Activated CD4-positive, CD25-positive, alpha-beta regulatory T cell treated with anti-CD3 and anti-CD28 coated beads, Interleukin-2, amount 50 U/mL, for 72 hours (primary cell): ENCODE data around the gene OSBPL10.

ENCODE experiments used
- DNase-seq: peaks from one replicate; pipeline ENCODE4 v3.0.0; 2021

Gene OSBPL10

DNA sequence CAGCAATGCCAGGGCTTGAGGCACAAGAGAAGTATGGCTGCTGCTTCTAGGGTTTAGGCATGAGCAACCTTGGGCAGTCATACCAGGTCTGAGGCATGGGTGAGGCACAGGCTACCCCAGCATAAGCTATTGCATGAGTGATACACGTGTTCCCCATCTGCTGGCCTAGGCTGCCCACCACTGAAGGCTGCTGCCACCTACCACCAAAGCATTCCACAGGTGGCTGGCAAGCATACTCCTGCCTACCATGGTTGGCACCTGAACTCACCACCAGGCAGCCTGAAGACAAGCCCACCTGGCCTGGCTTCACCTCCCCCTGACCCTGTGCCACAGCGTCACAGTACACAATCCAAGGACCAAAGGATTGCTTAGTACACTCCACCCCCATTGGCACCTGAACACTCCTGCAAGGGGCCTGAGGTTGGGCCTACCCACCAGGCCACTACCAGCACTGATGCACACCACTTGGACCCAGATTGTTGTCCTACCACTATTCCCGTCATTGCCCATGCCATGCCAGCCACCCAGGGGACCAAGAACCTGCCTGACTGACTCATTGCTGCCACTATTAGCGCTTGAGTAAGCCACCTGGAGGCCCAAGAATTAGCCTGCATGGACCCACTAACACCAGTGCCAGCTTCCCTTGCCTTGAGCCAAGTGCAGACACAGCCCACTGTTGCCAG is 332.6 kb downstream of the OSBPL10 start:
- no peak for DNase-seq

- DNase-seq = no peak
These were observed 335.8 kb downstream of the OSBPL10 start for GRCh38 chr3:31645256-31645655.

DNA sequence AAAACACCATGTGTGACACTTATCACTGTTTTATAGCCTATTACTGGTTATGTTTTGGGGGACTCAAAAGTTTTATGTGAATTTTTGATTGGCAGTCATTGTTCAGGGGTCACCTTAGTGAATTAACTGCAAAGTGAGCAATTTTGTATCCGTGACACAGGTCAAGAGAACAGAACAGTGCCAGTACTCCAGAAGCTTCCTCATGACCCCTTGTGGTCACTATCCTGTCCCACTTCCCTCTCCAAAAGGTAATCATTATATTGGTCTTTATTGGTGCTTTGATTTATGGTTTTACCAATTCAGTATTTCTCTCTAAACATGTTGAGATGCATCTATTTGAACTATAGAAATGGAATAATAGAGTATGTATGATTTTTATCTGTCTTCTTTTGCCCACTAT is 341.2 kb downstream of the OSBPL10 start:
- DNase-seq = no peak

DNA sequence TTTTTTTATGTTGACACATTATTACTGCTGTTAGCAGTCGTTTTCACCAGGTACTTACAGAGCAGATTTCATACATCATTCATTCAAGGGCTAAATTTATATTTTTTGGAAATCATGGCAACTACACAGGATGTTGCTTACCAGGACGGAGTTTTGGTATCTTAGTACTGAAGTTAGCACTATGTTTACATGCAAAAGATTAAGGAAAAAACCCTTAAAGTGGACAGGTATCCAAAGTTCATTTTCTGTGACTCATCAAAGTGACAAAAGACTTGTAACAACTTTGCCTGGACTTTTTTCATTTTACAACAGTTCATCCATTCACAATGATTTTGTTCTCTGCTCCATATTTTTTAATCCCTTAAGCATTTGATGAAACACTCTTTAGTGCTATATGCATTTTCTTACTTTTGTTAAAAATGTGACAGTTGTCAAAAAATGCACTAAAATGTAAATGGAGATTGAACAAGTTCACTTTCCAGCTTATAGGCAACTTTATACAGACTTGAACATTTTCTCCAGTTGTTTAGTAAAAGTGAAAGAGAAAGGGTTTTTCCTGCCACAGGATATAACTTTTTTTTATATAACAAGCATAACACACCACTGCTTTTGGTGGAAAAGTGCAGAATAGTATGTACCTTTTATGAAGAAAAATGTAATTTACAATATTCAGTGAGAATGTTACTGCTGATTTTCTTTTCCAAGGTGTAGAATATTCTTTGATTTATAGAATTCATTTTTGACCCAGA is 344.2 kb downstream of the OSBPL10 start:
- DNase-seq = no peak

GRCh38 chr3:31636049-31636448 is 345.0 kb downstream of the OSBPL10 start:
- DNase-seq = no peak

- DNase-seq = no peak
These were observed 345.5 kb downstream of the OSBPL10 start for GRCh38 chr3:31635545-31635944.

DNA sequence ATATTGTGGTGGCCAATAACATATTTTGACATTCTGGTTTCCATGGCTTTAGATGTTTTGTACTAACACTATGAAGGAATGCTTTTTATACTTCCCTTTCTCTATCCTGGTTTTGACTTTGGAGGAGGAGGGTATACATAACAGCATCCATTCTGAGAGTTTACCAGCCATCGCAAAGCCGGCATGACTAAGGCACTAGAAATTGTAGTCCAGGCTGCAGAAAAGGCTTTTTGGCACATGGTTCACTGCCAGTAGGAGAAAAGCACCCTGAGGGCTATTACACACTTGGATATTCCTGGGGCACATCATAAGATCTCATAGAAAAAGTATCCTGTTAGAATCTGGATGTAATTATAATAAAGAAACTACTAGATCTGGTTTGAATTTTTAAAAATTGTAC is 346.6 kb downstream of the OSBPL10 start:
- no peak for DNase-seq

- no peak for DNase-seq
These were observed 352.0 kb downstream of the OSBPL10 start for GRCh38 chr3:31629054-31629453.

DNA sequence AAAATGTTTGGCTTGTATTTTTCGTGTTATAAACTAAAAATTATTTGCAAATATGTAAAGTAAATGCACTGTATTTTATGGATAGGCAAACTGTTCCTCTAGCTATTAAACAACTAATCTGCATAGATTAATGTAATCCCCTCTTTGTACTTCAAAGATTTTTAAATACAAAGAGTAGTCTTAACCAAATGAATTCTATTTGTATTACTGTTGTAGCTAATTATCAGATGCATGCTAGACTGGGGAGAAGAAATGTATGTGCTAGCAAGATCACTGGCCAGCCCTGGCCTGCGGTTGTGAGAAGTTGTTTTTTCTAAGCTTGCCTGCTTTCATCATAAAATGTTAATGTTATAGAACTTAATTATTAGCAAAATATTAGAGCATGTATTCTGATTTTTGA is 355.7 kb downstream of the OSBPL10 start:
- DNase-seq = no peak

GRCh38 chr3:31624083-31624709 is 356.9 kb downstream of the OSBPL10 start:
- DNase-seq = no peak

- no peak for DNase-seq
These were observed 358.3 kb downstream of the OSBPL10 start for GRCh38 chr3:31622636-31623288.

DNA sequence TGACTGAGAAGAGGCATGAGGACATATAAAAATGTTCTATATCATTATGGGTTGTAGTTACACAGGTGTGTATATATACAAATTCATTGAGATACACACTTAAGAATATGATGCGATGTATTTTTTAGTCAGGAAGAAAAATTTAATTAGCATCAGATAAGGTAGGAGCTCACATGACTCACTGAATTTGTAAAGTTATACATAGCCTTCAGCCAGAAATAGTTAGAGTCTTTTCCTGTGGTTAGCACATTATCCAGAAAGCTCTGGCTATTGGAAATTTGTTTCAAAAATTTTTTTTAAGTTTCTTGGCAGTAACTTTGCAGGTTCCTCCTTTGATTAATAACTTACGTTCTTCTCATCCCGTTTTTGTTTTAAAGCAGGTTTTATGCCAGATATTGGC is 359.7 kb downstream of the OSBPL10 start:
- no peak for DNase-seq

DNA sequence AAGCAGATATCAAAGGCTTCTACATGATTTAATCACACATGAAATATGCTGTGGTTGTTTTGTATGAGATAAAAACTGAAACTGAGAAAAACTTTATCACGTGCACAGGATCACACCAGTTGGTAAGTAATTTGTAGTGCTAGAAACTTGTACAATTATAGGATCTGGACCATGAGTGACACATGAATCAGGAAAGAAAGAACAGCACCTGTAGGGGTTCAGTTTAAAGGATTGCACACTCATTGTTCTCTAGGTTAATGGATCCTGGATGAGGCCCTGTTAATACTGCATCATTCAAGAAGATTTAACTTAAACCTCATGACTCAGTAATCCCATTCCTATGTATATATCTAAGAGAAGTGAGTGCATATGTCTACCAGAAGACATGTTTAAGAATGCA is 360.4 kb downstream of the OSBPL10 start:
- no peak for DNase-seq

DNA sequence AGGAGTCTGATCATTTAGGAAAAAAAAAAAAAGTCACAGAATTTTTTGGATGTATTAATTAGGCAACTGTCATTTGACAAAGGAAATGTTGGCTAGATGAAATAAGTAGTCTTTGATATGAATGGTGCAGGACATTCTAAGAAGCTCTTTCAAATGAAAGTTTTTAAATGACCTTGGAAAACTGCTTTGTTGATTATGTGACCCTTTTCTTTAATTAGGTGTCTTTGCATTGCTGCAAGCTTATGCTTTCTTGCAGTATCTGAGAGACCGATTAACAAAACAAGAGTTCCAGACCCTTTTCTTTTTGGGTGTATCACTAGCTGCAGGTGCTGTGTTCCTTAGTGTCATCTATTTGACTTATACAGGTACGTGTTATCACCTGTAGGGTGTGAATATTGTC is 364.4 kb downstream of the OSBPL10 start:
- DNase-seq = no peak

GRCh38 chr3:31615071-31615875 is 365.8 kb downstream of the OSBPL10 start:
- no peak for DNase-seq

GRCh38 chr3:31614162-31614921 is 366.7 kb downstream of the OSBPL10 start:
- no peak for DNase-seq

- DNase-seq = no peak
These were observed 367.4 kb downstream of the OSBPL10 start for GRCh38 chr3:31613654-31614053.

DNA sequence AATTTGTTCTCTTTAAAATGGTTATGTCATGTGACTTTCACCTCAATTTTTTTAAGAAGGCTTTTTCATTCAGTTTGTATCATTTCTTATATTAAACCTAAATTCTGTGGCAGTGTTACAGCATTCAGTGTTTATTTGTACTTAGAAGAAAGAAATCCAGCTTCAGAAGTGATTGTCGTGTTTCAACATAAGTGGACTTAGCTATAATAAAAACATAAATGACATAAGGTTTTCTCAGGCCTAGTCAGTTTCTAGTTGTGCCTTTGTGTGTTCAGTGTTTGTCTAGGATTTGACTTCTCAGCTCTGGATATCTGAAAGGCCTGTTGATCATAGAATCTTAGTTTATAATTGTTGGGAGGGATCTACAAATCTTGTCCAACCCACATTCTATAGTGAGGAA is 367.9 kb downstream of the OSBPL10 start:
- DNase-seq = no peak
